ENCODE data around the gene MR1.

Gene MR1

DNA sequence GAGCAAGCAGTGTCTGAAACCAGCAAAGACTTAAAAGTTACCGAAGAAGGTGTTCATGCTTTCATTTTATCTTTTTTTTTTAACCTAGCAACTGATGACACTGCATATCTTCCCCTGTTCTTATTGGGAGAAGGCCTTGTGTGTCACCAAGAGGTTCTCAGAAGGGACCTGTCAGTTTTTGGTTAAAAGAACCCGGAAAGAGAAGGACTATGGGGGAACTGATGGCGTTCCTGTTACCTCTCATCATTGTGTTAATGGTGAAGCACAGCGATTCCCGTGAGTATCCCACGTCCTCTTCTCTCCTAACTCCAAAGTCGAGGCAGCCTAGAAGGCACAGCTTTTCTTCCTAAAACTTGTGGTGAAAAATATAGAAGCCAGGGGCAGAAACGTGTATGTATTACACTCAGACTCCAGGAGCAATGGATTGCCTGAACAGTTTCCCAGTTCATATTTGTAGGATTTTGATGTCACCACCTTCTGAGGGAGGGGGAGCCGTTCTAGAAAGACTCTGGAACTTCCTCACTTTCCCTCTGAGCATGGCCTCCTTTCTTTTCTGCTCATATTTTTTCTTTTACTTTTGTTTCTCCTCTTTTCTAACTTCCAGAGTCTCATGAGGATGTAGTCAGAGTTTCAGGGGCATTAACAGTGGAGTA lies at the start of gene MR1:
MR1 (plus strand) TSS at position 185 of the 653 bp plus-strand sequence; CDS start at position 210, 25 bp downstream.
- peak; percentile 92 to 93 for DNase-seq
- TF ChIP-seq GATA1 (IDR thresholded peaks at IDR 0.05; ENCODE audit: low read depth, low read length) (no peak), POLR2A (IDR thresholded peaks at IDR 0.05; ENCODE audit: low read length) (peak; percentile 93)

DNA sequence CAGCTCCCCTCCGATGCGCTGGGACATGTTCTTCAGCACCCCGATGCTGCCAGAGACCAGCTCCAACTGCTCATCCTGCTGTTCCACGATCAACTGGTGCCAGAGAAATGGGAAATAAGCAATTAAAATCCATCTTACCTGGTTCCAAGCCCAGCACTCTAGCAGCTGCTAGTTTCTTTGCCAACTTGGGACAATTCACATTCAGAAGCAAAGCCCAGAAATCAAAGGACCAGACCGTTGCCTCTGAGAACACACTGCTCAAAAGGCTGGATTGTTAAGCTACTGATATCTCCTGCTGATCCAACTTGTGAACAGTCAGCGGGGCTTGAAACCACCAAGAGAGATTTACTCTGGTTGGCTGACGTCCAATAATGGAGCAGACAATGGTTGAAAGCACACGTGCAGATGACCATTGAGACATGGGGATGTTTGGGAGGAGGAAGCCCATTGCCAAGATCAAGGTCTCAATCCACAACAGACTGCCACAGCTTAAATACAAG lies 45.5 kb upstream of the MR1 start:
- no peak for DNase-seq
- TF ChIP-seq GATA1 (IDR thresholded peaks at IDR 0.05; ENCODE audit: low read depth, low read length), result no peak
- TF ChIP-seq POLR2A (IDR thresholded peaks at IDR 0.05; ENCODE audit: low read length), result no peak

DNA sequence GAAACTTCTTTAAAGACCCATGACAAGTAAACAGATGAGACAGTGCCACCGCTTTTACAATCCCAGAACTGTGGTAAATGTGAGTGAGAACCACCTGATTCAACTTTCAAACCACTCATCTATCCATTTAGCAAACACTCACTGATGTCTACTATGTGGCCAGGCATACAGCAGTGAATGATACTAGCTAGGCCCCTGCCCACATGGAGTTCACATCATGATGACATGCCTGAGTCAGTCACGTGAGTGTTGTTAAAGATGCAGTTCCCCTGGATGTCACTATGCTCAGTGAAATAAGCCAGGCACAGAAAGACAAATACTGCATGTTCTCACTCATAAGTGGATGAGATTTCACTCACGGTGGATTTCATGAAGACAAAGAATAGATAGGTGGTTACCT lies 39.5 kb upstream of the MR1 start:
- TF ChIP-seq GATA1 (IDR thresholded peaks at IDR 0.05; ENCODE audit: low read depth, low read length), result no peak
- TF ChIP-seq POLR2A (IDR thresholded peaks at IDR 0.05; ENCODE audit: low read length), result no peak
- peak in 1 of 2 experiments; percentile 10 for DNase-seq

DNA sequence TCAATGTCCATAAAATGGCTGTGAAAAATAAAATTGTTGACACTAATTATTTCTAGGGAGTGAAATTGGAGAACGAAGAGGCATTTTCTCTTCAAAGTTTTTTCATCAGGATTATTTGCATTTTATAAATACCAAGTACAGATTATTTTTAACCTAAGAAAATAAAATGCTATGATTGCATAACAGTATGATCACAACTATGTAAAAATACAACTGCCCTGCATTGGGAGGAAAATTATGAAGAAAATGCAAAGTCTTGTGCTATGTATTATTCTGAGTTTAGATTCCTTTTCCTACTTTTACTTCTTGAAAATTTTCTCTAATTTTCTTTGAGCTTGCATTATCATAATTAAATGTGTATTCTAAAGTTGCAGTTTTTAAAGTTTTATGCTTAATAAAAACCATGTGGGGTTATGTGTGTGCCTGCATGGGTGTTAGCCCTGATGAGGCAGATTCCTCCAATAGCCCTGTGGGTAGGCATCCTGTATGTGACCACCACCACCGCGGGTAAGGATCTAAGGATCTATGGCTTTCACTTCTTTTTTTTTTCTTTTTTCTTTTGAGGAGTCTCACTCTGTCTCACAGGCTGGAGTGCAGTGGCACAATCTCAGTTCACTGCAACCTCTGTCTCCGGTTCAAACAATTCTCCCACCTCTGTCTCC lies 35.8 kb upstream of the MR1 start:
- TF ChIP-seq GATA1 (IDR thresholded peaks at IDR 0.05; ENCODE audit: low read depth, low read length) (no peak), POLR2A (IDR thresholded peaks at IDR 0.05; ENCODE audit: low read length) (no peak)
- no peak for DNase-seq

DNA sequence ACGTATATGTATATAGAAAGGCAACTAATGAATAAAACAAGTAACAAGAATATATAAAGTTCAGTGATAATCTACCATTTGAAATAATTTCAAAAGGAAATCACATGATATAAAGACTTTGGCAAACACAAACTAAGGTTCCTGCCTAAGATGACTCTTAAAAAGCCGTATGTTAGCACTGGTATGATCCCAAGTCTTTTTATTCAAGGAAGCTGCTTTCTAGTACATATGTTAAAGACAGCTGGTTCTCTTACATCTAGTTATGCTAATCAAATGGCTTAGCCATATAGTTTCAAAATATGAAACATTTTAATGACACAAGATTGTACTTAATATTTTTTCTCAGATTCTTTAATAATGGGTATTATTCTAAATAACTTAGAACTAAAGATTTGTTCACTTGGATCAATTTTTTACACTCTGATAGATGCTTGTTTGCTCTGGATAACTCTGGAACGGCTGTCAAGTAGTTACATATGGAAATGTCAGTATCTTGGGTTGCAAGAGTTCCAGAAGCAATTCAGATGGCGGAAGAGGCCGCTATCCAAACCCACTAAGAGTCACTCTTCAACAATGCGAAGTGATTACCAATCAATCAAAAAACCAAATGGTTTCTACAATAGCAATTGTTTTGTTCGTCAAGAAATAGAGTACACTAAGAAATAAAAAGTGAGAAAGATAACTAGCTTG lies 32.5 kb upstream of the MR1 start:
- DNase-seq, result no peak
- TF ChIP-seq GATA1 (IDR thresholded peaks at IDR 0.05; ENCODE audit: low read depth, low read length) (no peak), POLR2A (IDR thresholded peaks at IDR 0.05; ENCODE audit: low read length) (no peak)

DNA sequence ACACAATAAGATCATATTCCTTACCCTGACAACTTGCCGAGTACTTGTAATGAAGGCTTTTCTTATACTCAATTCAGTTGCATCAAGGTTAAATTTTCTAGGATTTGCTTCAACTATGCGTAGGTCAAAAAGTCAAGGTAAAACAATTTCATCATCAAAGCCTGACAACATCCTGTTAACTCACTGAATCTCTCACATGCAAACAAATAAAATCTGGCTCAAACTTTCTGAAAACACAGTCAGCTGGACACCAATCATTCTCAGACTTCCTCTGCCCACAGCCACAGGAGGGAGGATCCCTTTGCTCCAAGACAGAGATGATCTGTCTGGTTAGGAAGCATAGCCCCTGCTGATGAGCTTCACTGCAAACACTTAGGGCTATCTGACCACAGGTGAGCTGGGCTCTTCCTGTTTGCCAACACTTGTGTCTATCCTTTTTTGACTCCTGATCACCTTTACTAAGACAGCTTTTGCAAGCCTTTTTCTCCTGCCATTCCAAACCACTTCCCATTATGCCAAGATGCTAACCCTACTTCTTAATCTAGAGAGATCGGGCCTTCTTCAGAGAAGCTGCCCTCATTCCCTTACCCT lies 31.1 kb upstream of the MR1 start:
- TF ChIP-seq GATA1 (IDR thresholded peaks at IDR 0.05; ENCODE audit: low read depth, low read length), result no peak
- no peak for TF ChIP-seq POLR2A (IDR thresholded peaks at IDR 0.05; ENCODE audit: low read length)
- DNase-seq, result no peak

DNA sequence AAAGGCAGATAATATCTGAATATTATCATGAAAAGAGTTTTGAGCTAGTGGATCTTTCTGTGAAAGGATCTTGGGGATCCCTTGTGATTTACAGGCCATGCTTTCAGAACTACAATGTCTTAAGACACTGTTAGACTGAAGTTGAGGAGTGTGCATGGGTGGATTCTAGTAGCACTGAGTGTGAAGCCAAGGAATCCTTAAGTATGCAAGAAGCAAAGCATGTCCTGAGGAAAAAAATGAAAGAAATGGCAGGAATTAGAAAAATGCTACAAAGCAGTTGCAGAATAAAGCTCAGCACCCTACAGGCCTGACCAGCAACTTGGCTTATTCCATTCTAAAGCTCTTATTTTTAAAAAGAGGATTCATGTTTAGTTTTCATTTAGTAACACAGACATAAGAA lies 23.0 kb upstream of the MR1 start:
- DNase-seq, result no peak
- TF ChIP-seq POLR2A (IDR thresholded peaks at IDR 0.05; ENCODE audit: low read length) (no peak), GATA1 (IDR thresholded peaks at IDR 0.05; ENCODE audit: low read depth, low read length) (no peak)

DNA sequence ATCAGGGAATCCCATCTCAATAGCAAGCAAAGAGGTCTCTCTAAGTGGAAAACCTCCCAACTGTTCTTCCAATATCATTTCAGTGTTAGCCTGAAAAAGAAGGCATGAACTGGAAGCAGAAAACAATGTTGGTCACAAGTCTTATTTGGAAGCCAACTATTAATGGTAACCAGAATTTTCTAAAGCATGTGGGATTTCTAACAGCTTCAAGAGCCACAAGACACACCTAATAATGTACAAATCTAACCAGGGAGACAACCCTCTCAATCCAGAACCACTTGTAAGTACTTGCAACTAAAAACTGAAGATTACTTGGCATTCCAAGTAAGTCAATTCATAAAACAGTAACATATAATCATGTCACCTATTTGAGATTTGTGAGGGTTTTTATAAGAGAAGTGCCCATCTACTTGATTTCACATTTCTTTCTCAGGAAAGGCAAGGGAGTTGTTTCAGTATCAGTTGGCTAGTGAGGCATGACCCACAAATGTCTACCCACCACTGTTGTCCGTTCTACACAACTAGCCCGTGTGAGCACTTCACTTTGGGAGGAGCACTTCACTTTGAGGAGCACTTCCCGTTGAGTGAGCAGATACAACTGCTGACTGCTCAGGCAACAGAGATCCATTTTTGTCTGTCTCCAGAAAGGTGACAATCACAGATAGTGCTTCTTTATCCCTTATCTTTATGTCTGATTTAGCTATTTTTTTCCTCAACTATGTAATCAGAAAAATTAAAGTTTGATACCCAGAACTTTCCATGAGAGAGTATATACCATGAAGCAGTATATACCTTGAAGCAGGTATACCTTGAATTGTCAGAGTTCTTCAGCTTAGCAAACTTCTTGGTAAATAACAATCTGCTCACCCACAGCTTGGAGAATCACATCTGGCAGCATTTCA lies 22.2 kb upstream of the MR1 start:
- no peak for DNase-seq
- TF ChIP-seq GATA1 (IDR thresholded peaks at IDR 0.05; ENCODE audit: low read depth, low read length), result no peak
- no peak for TF ChIP-seq POLR2A (IDR thresholded peaks at IDR 0.05; ENCODE audit: low read length)

DNA sequence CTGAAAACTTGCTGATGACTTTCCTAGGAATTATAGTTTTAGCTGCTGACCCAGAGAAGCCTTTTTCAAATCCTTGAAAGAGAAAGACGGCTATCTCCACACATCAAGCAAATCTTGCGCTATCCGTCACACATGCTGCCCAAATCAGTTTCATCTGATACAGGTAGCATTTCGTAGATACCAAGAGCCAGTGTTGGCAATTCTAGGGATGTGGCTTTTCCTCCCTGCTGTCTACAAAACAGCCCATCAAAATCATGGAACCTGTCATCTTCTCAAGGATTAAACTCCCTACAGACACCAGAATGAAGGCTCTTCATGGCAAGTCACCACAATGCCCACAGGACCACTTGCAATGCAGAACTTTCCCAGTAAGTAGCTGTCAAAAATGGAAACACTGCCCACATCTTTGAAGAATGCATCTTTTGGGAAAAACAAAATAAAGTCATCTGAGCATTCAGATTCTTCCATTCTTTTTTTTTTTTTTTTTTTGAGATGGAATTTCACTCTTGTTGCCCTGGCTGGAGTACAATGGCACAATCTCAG lies 21.5 kb upstream of the MR1 start:
- no peak for TF ChIP-seq POLR2A (IDR thresholded peaks at IDR 0.05; ENCODE audit: low read length)
- no peak for TF ChIP-seq GATA1 (IDR thresholded peaks at IDR 0.05; ENCODE audit: low read depth, low read length)
- no peak for DNase-seq

DNA sequence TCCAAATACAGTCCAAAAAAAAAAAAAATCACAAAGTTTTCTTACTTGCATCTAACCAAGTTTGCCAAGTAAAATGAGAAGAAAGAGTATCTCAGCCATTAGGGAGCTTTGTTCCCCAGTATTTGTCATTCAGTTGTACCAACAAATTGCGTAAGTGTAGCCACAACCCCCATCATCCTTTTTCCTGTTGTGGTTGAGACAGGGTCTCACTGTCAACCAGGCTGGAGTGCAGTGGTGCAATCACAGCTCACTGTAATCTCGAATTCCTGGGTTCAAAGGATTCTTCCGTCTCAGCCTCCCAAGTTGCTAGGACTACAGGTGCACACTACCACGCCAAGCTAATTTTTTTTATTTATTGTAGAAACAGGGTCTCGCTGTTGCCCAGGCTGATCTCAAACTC lies 20.6 kb upstream of the MR1 start:
- no peak for DNase-seq
- TF ChIP-seq GATA1 (IDR thresholded peaks at IDR 0.05; ENCODE audit: low read depth, low read length) (no peak), POLR2A (IDR thresholded peaks at IDR 0.05; ENCODE audit: low read length) (no peak)

DNA sequence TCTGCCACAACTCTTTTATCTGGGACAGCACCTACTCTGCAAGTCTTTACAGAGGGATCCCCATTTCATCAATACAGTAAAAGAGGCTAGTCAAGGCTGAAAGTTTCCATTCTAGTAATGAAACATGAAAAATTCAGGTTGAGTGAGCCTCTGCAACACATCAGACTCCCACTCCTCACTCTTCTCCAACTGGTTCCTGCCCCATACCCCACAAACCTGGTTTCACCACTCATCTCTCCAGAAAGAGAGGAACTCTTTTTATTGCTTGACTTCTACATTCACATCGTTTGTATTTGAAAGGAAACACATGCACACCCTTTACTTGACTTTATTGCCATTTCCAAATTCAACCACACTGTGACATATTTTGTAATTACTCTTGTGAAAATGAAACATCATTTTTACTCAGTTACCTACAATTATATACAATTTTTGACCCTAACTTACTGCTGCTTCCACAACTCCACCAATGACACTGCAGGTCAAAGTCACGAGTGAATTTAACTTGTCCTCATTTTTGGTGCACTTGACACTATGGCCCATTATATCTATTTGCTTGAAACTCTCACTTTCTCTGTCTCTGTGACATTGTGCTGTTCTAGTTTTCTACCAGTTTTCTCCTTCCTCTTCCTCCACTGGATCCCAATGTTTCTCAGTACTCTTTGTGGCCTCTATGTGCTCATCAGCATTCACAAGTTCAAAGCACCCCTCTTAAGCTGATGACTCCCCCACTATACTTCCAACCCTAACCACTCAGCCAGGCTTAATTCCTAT lies 19.1 kb upstream of the MR1 start:
- TF ChIP-seq GATA1 (IDR thresholded peaks at IDR 0.05; ENCODE audit: low read depth, low read length) (no peak), POLR2A (IDR thresholded peaks at IDR 0.05; ENCODE audit: low read length) (no peak)
- DNase-seq, result no peak

DNA sequence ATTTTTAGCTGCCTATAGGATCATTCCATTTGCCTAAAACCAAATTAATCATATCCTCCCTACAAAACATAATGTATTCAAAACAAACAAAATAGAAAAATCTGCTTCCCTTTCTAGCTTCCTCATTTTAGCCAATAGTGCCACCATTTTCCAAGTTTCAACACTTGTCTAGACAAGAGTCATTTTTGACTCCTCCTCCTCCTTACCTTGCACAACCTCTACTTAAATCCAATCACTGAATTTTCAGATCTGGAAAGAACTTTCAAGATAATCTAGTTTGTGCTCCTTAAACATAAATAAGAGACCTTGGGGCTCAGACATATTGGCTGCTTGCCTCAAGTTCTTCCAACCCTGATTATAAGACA lies 18.6 kb upstream of the MR1 start:
- TF ChIP-seq GATA1 (IDR thresholded peaks at IDR 0.05; ENCODE audit: low read depth, low read length), result no peak
- TF ChIP-seq POLR2A (IDR thresholded peaks at IDR 0.05; ENCODE audit: low read length), result no peak

More for the DNA sequence above, 18.6 kb upstream of the MR1 start:
- DNase-seq, result no peak

All from erythroblast (primary cell).